AG09309 (cell line): ENCODE results near the gene TBXAS1.

Source experiments
- DNase-seq: peaks from one replicate; pipeline ENCODE4 v3.0.0-alpha.2; 2010; ENCODE audit warnings: low read depth
- H3K4me3 ChIP-seq: 2 replicates; pipeline ENCODE4 v1.5.1; 2011; ENCODE audit warnings: mild to moderate bottlenecking, low read depth, low read length, moderate library complexity; ENCODE audit not compliant: control insufficient read depth
- TF ChIP-seq, protein P1 (sequence below): IDR thresholded peaks from 2 replicates; pipeline ENCODE4 v1.5.1; 2011; ENCODE audit warnings: mild to moderate bottlenecking, low read depth, low read length, inconsistent platforms; ENCODE audit not compliant: insufficient read depth, control insufficient read depth; ENCODE audit errors: missing control alignments

Gene TBXAS1

DNA sequence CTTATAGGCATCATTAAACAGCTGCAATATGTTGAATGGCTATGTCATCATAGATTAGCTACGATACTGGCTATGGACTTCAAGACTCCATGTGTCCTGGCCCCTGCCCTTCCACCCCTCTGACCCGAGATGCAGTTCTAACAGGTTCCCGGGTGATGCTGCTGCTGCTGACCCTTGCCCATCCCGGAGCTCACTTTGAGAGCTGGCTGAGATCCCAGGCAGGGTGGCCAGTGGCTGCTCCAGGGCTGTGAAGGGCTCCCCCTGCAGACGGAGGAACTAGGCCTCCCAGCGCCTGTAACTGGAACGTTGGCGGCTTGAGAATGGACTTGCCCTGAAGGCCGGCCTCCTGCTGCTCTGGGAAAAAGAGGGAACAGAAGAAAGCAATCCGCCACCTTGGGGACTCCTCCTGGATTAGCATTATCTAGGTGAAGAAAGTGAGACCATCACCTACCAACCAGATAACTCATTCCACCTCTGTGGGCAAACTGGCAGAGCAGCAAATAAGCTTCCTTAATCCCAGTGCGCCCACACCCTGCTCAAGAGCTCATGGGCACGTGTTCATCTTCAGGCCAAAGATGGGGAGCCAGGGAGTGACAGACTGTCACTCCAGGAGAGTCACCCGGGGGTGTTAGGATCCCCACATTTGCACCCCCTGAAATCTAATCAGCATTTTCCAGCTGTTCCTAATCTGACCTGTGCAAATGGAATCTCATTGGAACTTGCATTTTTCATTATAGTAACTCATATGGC lies 176.9 kb downstream of the TBXAS1 start:
- DNase-seq: no peak
- TF ChIP-seq, protein P1, sequence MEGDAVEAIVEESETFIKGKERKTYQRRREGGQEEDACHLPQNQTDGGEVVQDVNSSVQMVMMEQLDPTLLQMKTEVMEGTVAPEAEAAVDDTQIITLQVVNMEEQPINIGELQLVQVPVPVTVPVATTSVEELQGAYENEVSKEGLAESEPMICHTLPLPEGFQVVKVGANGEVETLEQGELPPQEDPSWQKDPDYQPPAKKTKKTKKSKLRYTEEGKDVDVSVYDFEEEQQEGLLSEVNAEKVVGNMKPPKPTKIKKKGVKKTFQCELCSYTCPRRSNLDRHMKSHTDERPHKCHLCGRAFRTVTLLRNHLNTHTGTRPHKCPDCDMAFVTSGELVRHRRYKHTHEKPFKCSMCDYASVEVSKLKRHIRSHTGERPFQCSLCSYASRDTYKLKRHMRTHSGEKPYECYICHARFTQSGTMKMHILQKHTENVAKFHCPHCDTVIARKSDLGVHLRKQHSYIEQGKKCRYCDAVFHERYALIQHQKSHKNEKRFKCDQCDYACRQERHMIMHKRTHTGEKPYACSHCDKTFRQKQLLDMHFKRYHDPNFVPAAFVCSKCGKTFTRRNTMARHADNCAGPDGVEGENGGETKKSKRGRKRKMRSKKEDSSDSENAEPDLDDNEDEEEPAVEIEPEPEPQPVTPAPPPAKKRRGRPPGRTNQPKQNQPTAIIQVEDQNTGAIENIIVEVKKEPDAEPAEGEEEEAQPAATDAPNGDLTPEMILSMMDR: peak; percentile 36
- H3K4me3 ChIP-seq: no peak overlapping the region

- H3K4me3 ChIP-seq: no peak overlapping the region
- TF ChIP-seq, protein P1: no peak
- DNase-seq: no peak
These were observed 177.5 kb downstream of the TBXAS1 start for GRCh38 chr7:140006600-140006999.

GRCh38 chr7:140007051-140007690 lies 178.1 kb downstream of the TBXAS1 start:
- DNase-seq: no peak
- TF ChIP-seq, protein P1: no peak
- no peak overlapping the region for H3K4me3 ChIP-seq

DNA sequence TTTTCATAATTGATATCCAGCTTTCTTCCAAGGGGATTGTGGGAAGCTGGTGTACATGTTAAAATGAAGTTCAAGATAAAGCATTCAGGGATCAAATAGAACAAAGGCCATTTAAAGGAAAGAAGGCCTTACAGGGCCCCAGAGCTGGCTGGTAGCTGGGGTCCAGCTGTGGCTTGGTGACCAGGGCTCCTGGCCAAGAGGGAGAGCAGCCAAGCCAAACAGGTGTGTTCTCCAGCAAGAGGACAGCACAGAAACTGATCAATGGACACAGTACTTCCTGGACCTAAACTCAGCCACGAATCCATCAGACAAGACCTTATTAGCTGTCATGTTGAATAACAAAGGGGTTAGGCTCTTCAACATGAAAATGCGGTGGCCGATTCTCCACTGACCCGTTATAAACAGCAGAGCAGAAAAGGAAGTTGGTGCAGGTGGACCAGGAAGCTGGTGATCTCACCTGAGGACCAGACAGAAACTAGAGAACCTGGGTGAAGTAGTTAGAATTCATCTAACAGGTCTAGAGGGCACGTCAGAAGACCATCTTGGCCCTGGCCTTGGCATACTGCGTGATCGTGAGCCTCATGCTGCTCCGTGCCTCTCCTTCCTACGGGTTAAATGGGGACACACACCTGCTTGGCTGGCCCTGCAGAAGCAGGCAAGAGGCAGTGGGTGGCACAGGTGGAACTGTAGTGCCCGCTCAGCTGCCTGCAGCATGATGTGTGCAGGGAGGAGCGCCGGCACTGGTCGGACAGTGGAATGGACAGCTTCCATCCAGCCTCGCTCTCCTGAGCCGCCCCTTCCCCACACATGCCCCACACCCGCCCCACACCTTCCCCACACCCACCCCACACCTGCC lies 179.9 kb downstream of the TBXAS1 start:
- H3K4me3 ChIP-seq: no peak overlapping the region
- TF ChIP-seq, protein P1: no peak
- DNase-seq: no peak

GRCh38 chr7:140009735-140010134 lies 180.7 kb downstream of the TBXAS1 start:
- no peak for DNase-seq
- TF ChIP-seq, protein P1: no peak
- H3K4me3 ChIP-seq: no peak overlapping the region

DNA sequence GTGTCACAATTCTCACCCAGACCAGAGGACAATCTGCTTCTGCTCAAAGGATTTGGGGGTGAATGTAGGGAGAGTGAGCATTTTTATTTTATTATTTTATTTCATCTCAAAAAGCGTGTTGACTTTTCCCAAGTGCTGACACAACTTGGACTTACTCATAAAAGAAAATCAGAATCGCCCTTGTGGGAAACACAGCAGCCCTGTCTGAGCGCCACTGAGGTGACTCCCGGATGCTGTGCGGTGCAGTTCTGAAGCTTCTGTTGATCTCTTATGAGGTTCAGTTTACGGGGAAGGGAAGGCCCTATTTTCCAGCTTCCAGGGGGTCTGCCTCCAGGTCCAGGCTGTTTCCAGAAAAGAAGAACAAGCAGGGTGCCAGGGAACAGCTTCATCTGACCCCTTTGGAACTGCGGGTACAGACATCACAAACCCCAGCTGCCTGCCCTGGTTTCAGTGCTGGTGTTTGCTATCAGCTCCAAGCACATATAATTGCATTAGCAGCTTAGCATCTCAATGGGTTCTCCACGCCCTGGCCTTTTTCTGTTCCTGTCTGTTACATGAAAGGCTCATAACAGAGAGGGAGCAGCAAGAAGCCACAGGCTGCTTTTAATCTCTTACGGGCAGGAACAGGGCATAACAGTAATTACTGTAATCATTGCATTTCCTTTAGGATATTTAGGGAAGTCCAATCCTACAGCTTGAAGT lies 181.3 kb downstream of the TBXAS1 start:
- TF ChIP-seq, protein P1: no peak
- no peak for DNase-seq
- no peak overlapping the region for H3K4me3 ChIP-seq
